ENCODE results near the gene ATP10B. TPM values are rescaled to one million over a fixed set of nuclear protein-coding genes. Genes with fewer than 3 reads are reported as not detected.

ATP10B gene
- total and polyA plus RNA-seq, 2 of the 8 experiments (the other 6 are each of a cell fraction or from before 2014, with no cell fraction given) = 0.06 to 0.11 TPM

- no peak overlapping the region for H3K56ac ChIP-seq (replicated peaks; ENCODE audit: insufficient read length, low read depth, low read length)
- H3K23me2 ChIP-seq (ENCODE audit: low read depth, low read length) = no peaks in the 10 kb centered on the region; the same call in 1 of the 2 replicates
- H3K79me2 ChIP-seq (ENCODE audit: control insufficient read depth in 1 of 2, insufficient read depth in 2 of 2, low read length in 2 of 2) = no peaks in the 10 kb centered on the region
- peaks cover 0 to 3% (median 2%) of the 10 kb centered on the region in 4 experiments; a peak in 2 of 7 replicates for H3K4me1 ChIP-seq (replicated peaks in 1 of 4; ENCODE audit: control insufficient read depth in 3 of 4, insufficient read depth in 4 of 4, low read length in 3 of 4)
- no peak overlapping the region for H2BK20ac ChIP-seq (ENCODE audit: low read length)
- no peak overlapping the region for H3K4me3 ChIP-seq (ENCODE audit: extremely low read depth in 1 of 4, insufficient read depth in 2 of 4, low read depth in 3 of 4, low read length in 4 of 4)
- POLR2A ChIA-PET (ENCODE audit: partially characterized antibody) = no interaction called here
- no peaks in the 10 kb centered on the region for H3K36me3 ChIP-seq (ENCODE audit: control insufficient read depth in 2 of 4, insufficient read depth in 4 of 4, low read length in 3 of 4)
- CTCF ChIA-PET (ENCODE audit: partially characterized antibody) = interaction anchor here (0.6 to 2.0 kb wide), 3 partner anchors 98 to 1908 kb away, joined by 3 to 11 read pairs (median 3); no protein-coding TSS in a partner anchor
- H2AFZ ChIP-seq (ENCODE audit: low read length) = no peak overlapping the region
- no peak overlapping the region for H3K14ac ChIP-seq (ENCODE audit: insufficient read length)
- H4K20me1 ChIP-seq (replicated peaks in 1 of 2; ENCODE audit: control insufficient read depth in 1 of 2, insufficient read depth in 2 of 2, low read length in 2 of 2) = no peaks in the 10 kb centered on the region
- H3K27ac ChIP-seq (ENCODE audit: low read depth, low read length) = no peak overlapping the region
- H2AK5ac ChIP-seq (ENCODE audit: low read depth, low read length) = no peak overlapping the region
- H3K4me2 ChIP-seq (ENCODE audit: insufficient read depth in 1 of 2, low read depth in 2 of 2, low read length in 2 of 2) = no peak overlapping the region
- no peak overlapping the region for H2BK12ac ChIP-seq (ENCODE audit: low read depth, low read length)
- FAIRE-seq (no peak), DNase-seq (ENCODE audit: low read depth in 1 of 2, low spot score in 2 of 2) (no peak)
- no peak overlapping the region for H3K18ac ChIP-seq (ENCODE audit: extremely low read depth, low read length)
- H3K79me1 ChIP-seq (ENCODE audit: low read depth, low read length) = no peaks in the 10 kb centered on the region
- no peak overlapping the region for H2BK5ac ChIP-seq (ENCODE audit: low read depth, low read length)
- no peak overlapping the region for H2BK120ac ChIP-seq (replicated peaks; ENCODE audit: low read depth, low read length)
- no peak overlapping the region for H3K4ac ChIP-seq (replicated peaks; ENCODE audit: insufficient read length, low read depth, low read length)
- H2BK15ac ChIP-seq (ENCODE audit: low read length) = no peak overlapping the region
- H3K9ac ChIP-seq (replicated peaks in 1 of 4; ENCODE audit: extremely low read depth in 1 of 4, low read depth in 3 of 4, low read length in 3 of 4) = no peak overlapping the region
- no peaks in the 10 kb centered on the region for H3K27me3 ChIP-seq (replicated peaks in 1 of 4; ENCODE audit: control insufficient read depth in 3 of 4, extremely low read depth in 1 of 4, insufficient read depth in 3 of 4, low read length in 3 of 4)
- H3K23ac ChIP-seq (ENCODE audit: insufficient read length) = no peak overlapping the region
- no peaks in the 10 kb centered on the region for H3K9me3 ChIP-seq (ENCODE audit: insufficient read depth in 2 of 2, low read depth in 1 of 2, low read length in 1 of 2)
- H4K91ac ChIP-seq (replicated peaks; ENCODE audit: insufficient read length, low read length) = no peak overlapping the region
- H4K5ac ChIP-seq (ENCODE audit: insufficient read length, low read depth, low read length) = no peak overlapping the region
- no peak overlapping the region for H4K8ac ChIP-seq (ENCODE audit: extremely low read depth, insufficient read depth, low read length)
- no peak for TF ChIP-seq RXRA (IDR thresholded peaks at IDR 0.05; ENCODE audit: insufficient read depth, low read depth, low read length)
- TF ChIP-seq E2F6 (IDR thresholded peaks at IDR 0.05) = no peak
- TF ChIP-seq RFX5 (IDR thresholded peaks at IDR 0.05; ENCODE audit: borderline replicate concordance, low read depth, low read length) = no peak
- no peak for TF ChIP-seq MAFK (IDR thresholded peaks at IDR 0.05; ENCODE audit: low read depth, low read length)
- TF ChIP-seq SP2 (IDR thresholded peaks at IDR 0.05; ENCODE audit: low read length) = no peak
- no peak for TF ChIP-seq TAF1 (IDR thresholded peaks at IDR 0.05; ENCODE audit: low read depth, low read length)
- TF ChIP-seq RNF2 (IDR thresholded peaks at IDR 0.05; ENCODE audit: borderline replicate concordance, low read depth, low read length, missing control alignments, poor library complexity, severe bottlenecking) = no peak
- TF ChIP-seq TAF7 (optimal IDR thresholded peaks at IDR 0.05; ENCODE audit: borderline replicate concordance, low read depth, low read length) = no peak
- no peak for TF ChIP-seq RBBP5 (IDR thresholded peaks at IDR 0.05; ENCODE audit: borderline replicate concordance, low read depth, low read length)
- TF ChIP-seq SP4 (IDR thresholded peaks at IDR 0.05; ENCODE audit: low read length) = no peak
- no peak for TF ChIP-seq SUZ12 (IDR thresholded peaks at IDR 0.05; ENCODE audit: low read length)
- TF ChIP-seq, protein P1, sequence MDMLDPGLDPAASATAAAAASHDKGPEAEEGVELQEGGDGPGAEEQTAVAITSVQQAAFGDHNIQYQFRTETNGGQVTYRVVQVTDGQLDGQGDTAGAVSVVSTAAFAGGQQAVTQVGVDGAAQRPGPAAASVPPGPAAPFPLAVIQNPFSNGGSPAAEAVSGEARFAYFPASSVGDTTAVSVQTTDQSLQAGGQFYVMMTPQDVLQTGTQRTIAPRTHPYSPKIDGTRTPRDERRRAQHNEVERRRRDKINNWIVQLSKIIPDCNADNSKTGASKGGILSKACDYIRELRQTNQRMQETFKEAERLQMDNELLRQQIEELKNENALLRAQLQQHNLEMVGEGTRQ (IDR thresholded peaks at IDR 0.05; ENCODE audit: low read length) = no peak
- TF ChIP-seq KDM5A (IDR thresholded peaks at IDR 0.05; ENCODE audit: low read length) = no peak
- no peak for TF ChIP-seq KDM1A (IDR thresholded peaks at IDR 0.05; ENCODE audit: borderline replicate concordance, low read length)
These were observed 314.9 kb downstream of the ATP10B start for GRCh38 chr5:160537116-160537515.

All from H1 (cell line).